IMR-90 (cell line): ENCODE results near the gene GPRC5D.

Experiments
- CEBPB ChIP-seq: IDR thresholded peaks from 2 replicates; pipeline ENCODE4 v1.6.1; 2012; ENCODE audit warnings: low read depth, low read length, improper control_type of control experiment
- CHD1 ChIP-seq: IDR thresholded peaks from 2 replicates; pipeline ENCODE4 v1.6.1; 2012; ENCODE audit warnings: low read depth, low read length, improper control_type of control experiment
- CTCF ChIP-seq: conservative IDR thresholded peaks from 2 replicates; pipeline ENCODE4 v1.5.1; 2012; ENCODE audit warnings: mild to moderate bottlenecking, low read depth, low read length, improper control_type of control experiment
- ELK1 ChIP-seq: fragments of 150-350 bp; IDR thresholded peaks from 2 replicates; pipeline ENCODE4 v1.6.1; 2016; ENCODE audit warnings: low read depth, mild to moderate bottlenecking, low read length, moderate library complexity, borderline replicate concordance
- MAFK ChIP-seq: IDR thresholded peaks from 2 replicates; pipeline ENCODE4 v1.6.1; 2012; ENCODE audit warnings: low read depth, low read length, improper control_type of control experiment
- POLR2A ChIP-seq: IDR thresholded peaks from 2 replicates; pipeline ENCODE4 v1.6.1; 2012; ENCODE audit warnings: mild to moderate bottlenecking, low read depth, low read length
- TF ChIP-seq, protein P1 (sequence below): fragments of 150-350 bp; IDR thresholded peaks from 2 replicates; pipeline ENCODE4 v1.6.1; 2017; ENCODE audit warnings: mild to moderate bottlenecking, antibody characterized with exemption, low read length, low read depth

DNA sequence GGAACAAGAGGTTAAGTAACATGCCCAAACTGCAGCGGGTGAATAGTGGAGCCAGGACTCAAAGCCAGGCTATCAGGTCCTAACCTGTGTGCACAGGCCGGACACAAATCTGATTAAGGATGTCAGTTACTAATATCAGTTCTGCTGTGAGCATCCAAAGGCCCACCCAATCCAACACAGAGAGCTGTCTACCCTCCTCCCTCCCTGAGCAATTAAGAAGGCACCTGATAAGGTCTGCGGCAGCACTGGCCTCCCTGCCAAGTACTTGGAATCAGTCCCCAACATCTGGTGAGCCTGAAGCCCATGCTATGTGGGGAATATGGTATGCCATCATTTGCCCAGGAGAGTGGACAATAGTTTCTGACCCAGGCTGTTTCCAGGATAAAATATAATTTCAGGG lies 44.2 kb upstream of the GPRC5D start:
- no peak for TF ChIP-seq MAFK
- TF ChIP-seq CTCF: no peak
- TF ChIP-seq POLR2A: no peak
- TF ChIP-seq, protein P1, sequence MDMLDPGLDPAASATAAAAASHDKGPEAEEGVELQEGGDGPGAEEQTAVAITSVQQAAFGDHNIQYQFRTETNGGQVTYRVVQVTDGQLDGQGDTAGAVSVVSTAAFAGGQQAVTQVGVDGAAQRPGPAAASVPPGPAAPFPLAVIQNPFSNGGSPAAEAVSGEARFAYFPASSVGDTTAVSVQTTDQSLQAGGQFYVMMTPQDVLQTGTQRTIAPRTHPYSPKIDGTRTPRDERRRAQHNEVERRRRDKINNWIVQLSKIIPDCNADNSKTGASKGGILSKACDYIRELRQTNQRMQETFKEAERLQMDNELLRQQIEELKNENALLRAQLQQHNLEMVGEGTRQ: no peak
- TF ChIP-seq CEBPB: no peak
- TF ChIP-seq CHD1: no peak
- TF ChIP-seq ELK1: no peak
